ENCODE data around the gene AGAP1. TPM values are rescaled to one million over a fixed set of nuclear protein-coding genes. Genes with fewer than 3 reads are reported as not detected.

The AGAP1 gene
- total RNA-seq, 1 donor from 2014 or later, result 43.9 TPM

DNA sequence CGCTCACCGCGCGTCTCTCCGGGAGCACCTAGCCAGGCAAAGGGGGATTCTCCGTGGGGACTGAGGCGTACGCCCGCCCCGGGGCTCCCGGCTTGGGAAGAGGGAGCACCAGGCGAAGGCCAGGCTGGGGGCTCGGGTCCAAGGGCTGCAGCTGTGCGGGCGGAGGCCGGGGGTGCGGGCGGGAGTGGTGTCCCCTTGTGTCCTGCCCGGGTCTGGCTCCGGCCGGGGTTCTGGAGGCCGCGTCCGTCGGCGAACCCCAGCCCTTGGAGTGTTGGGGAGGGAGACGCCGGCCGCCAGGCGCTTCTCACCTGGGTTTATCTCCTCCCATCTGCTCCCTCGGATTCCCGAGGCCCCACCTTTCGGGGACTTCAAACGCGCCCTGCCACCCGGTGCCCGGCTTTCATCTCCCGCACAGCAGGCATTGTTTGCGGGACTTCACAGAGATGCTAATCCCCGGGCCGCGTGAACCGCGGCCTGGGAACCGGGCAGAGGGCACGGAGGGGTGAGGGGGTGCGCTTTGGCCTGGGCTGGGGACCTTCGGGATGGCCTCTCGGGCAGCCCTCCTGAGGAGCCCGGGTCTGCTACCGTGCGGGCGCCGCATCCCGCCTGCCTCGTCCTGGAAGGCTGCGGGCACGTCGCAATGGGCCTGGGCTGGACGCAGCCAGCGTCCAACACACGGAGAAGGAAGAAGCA, 679.3 kb downstream of the AGAP1 start:
- TF ChIP-seq, protein P1, sequence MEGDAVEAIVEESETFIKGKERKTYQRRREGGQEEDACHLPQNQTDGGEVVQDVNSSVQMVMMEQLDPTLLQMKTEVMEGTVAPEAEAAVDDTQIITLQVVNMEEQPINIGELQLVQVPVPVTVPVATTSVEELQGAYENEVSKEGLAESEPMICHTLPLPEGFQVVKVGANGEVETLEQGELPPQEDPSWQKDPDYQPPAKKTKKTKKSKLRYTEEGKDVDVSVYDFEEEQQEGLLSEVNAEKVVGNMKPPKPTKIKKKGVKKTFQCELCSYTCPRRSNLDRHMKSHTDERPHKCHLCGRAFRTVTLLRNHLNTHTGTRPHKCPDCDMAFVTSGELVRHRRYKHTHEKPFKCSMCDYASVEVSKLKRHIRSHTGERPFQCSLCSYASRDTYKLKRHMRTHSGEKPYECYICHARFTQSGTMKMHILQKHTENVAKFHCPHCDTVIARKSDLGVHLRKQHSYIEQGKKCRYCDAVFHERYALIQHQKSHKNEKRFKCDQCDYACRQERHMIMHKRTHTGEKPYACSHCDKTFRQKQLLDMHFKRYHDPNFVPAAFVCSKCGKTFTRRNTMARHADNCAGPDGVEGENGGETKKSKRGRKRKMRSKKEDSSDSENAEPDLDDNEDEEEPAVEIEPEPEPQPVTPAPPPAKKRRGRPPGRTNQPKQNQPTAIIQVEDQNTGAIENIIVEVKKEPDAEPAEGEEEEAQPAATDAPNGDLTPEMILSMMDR (IDR thresholded peaks at IDR 0.05; ENCODE audit: unreplicated experiment), result no peak
- H3K36me3 Mint-ChIP-seq (ENCODE audit: low read depth, unreplicated experiment), result no peaks in the 10 kb centered on the region
- H3K4me3 Mint-ChIP-seq (ENCODE audit: unreplicated experiment), result no peak overlapping the region
- H3K4me1 Mint-ChIP-seq (ENCODE audit: unreplicated experiment), result peaks cover 34% of the 10 kb centered on the region
- H3K27me3 Mint-ChIP-seq (ENCODE audit: unreplicated experiment), result peaks cover 31% of the 10 kb centered on the region
- H3K27ac Mint-ChIP-seq (ENCODE audit: unreplicated experiment), result no peak overlapping the region
- no peaks in the 10 kb centered on the region for H3K9me3 Mint-ChIP-seq (ENCODE audit: unreplicated experiment)
- no peak for DNase-seq (ENCODE audit: low spot score)

DNA sequence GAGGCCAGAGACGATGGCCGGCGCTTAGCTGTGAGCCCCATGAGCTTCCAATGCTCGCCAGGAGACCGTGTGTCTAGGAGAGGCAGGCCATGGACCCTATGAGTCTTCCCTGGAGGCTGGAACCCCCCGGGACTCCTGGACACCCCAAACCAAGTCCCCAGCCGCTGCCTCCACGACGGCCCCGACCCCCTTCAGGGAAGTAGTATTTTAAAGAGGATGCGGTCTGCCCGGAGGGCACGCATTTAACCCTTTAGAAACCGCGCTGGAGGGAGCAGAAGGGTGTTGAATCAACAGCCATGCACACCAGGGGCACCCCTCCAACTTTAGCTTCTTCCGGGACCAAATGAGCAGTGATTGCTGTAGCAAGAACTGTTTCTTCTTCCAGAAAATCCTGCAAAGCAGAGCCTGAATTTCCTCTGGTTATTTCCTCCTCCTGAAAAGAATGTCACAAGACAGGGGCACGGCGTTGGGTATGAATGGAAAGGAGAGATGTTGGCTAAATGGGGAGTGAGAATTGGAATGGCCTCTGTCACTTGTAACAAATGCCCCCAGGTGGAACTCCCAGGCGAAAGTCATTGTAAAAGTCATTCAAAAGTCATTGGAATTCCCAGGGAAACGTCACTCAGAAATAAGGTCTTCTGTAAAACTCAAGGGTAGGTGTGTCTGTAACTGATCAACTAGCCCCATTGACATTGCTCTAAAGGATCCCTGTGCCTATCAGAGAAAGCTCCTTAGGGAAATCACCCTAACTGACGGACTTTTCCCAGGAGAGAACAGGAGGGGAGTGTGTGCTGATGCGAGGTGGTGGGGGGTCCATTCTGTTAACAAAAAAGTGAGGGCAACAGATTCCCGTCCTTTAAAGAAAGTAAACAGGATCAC, 680.1 kb downstream of the AGAP1 start:
- DNase-seq (ENCODE audit: low spot score), result no peak
- Mint-ChIP-seq H3K27me3 (ENCODE audit: unreplicated experiment) (peaks cover 29% of the 10 kb centered on the region), H3K4me1 (ENCODE audit: unreplicated experiment) (peaks cover 34% of the 10 kb centered on the region), H3K4me3 (ENCODE audit: unreplicated experiment) (no peak overlapping the region), H3K9me3 (ENCODE audit: unreplicated experiment) (no peaks in the 10 kb centered on the region), H3K27ac (ENCODE audit: unreplicated experiment) (no peak overlapping the region), H3K36me3 (ENCODE audit: low read depth, unreplicated experiment) (no peaks in the 10 kb centered on the region)
- TF ChIP-seq, protein P1 (IDR thresholded peaks at IDR 0.05; ENCODE audit: unreplicated experiment), result no peak

DNA sequence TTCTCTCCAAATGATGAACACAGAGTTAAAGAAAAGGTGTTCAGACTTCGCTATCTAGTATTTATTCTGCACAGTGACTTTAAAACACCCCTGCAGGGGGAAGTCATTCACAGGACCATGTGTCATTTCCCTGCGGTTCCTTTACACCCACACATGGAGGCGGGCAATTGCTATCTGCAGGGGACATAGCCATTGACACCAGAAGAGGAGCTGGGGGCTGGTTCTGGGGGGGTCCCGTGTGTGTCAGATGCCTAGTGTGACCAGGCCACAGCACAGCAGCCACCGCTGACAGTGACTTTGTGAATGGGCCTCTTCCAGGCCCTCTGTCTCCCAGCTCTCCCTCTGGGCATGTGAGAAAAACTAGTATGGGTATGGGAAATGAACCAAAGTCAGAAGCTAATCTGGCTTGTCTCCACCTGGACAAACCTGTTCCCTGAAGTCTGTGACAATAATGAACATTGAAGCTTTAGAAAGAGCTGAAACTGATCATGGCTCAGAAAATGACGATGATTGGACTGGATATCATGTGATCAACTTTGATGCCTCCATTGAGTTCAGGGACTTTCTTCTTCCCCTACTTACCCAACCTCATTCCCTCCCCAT, 681.8 kb downstream of the AGAP1 start:
- peaks cover 16% of the 10 kb centered on the region for H3K27me3 Mint-ChIP-seq (ENCODE audit: unreplicated experiment)
- peaks cover 23% of the 10 kb centered on the region for H3K4me1 Mint-ChIP-seq (ENCODE audit: unreplicated experiment)
- no peak overlapping the region for H3K4me3 Mint-ChIP-seq (ENCODE audit: unreplicated experiment)
- no peak overlapping the region for H3K27ac Mint-ChIP-seq (ENCODE audit: unreplicated experiment)
- no peaks in the 10 kb centered on the region for H3K9me3 Mint-ChIP-seq (ENCODE audit: unreplicated experiment)
- H3K36me3 Mint-ChIP-seq (ENCODE audit: low read depth, unreplicated experiment), result no peaks in the 10 kb centered on the region
- DNase-seq (ENCODE audit: low spot score), result no peak
- TF ChIP-seq, protein P1 (IDR thresholded peaks at IDR 0.05; ENCODE audit: unreplicated experiment), result no peak

DNA sequence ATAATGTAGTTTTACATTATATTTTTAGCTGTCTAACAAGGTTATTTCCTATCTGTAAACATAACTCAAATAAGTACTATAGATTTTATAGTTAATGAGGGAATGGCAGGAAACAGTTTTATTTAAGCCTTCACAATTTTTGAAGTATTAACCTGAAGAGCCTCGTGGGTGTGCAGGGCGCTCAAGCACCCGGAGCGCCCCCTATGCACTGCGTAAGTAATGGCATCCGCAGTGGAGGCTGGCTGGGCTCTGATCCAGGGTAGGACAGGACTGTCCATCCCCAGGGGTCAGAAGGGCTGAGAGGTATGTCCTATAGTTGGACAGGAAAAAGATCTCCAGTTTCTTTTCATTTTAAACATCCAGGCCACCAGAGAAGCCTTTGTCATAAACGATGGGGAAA, 682.6 kb downstream of the AGAP1 start:
- peak; percentile 55 for DNase-seq (ENCODE audit: low spot score)
- peaks cover 15% of the 10 kb centered on the region for H3K27me3 Mint-ChIP-seq (ENCODE audit: unreplicated experiment)
- H3K9me3 Mint-ChIP-seq (ENCODE audit: unreplicated experiment), result no peaks in the 10 kb centered on the region
- no peaks in the 10 kb centered on the region for H3K36me3 Mint-ChIP-seq (ENCODE audit: low read depth, unreplicated experiment)
- peaks cover 25% of the 10 kb centered on the region for H3K4me1 Mint-ChIP-seq (ENCODE audit: unreplicated experiment)
- H3K4me3 Mint-ChIP-seq (ENCODE audit: unreplicated experiment), result no peak overlapping the region
- no peak overlapping the region for H3K27ac Mint-ChIP-seq (ENCODE audit: unreplicated experiment)
- TF ChIP-seq, protein P1 (IDR thresholded peaks at IDR 0.05; ENCODE audit: unreplicated experiment), result peak; percentile 70
